GM19463 (cell line): ENCODE results near the gene CFAP221.
"Not testable (repeated sequence)": the region's sequence is repeated elsewhere in the genome, so short reads cannot be mapped to it uniquely, and the experiment has no call there.

Experiments used
- ATAC-seq: cut with Tn5 transposase; IDR thresholded peaks from one replicate; pipeline ENCODE4 v1.9.1; 2021; ENCODE audit warnings: mild to moderate bottlenecking, moderate library complexity; ENCODE audit not compliant: unreplicated experiment

CFAP221 gene

GRCh38 chr2:119583291-119583690, 39.0 kb downstream of the CFAP221 start:
- ATAC-seq, result no peak

GRCh38 chr2:119584469-119584868, 40.2 kb downstream of the CFAP221 start:
- ATAC-seq, result no peak

- no peak for ATAC-seq
These were observed 41.8 kb downstream of the CFAP221 start for GRCh38 chr2:119586085-119586484.

- no peak for ATAC-seq
These were observed 46.6 kb downstream of the CFAP221 start for GRCh38 chr2:119590873-119591272.

- ATAC-seq, result no peak
These were observed 47.3 kb downstream of the CFAP221 start for GRCh38 chr2:119591523-119591922.

- ATAC-seq, result no peak
These were observed 48.2 kb downstream of the CFAP221 start for GRCh38 chr2:119592436-119592835.

- ATAC-seq, result no peak
These were observed 52.4 kb downstream of the CFAP221 start for GRCh38 chr2:119596638-119597037.

- no peak for ATAC-seq
These were observed 54.5 kb downstream of the CFAP221 start for GRCh38 chr2:119598596-119599263.

GRCh38 chr2:119599384-119599783, 55.1 kb downstream of the CFAP221 start:
- ATAC-seq, result no peak

- ATAC-seq, result no peak
These were observed 60.8 kb downstream of the CFAP221 start for GRCh38 chr2:119605096-119605495.

GRCh38 chr2:119606674-119607073, 62.4 kb downstream of the CFAP221 start:
- no peak for ATAC-seq

GRCh38 chr2:119608553-119608952, 64.3 kb downstream of the CFAP221 start:
- ATAC-seq, result no peak

GRCh38 chr2:119609337-119609736, 65.1 kb downstream of the CFAP221 start:
- no peak for ATAC-seq

GRCh38 chr2:119614140-119614539, 69.9 kb downstream of the CFAP221 start:
- not testable (repeated sequence) for ATAC-seq

- no peak for ATAC-seq
These were observed 72.2 kb downstream of the CFAP221 start for GRCh38 chr2:119616421-119616820.

GRCh38 chr2:119617455-119617854, 73.2 kb downstream of the CFAP221 start:
- no peak for ATAC-seq

- not testable (repeated sequence) for ATAC-seq
These were observed 74.5 kb downstream of the CFAP221 start for GRCh38 chr2:119618725-119619124.

- no peak for ATAC-seq
These were observed 81.0 kb downstream of the CFAP221 start for GRCh38 chr2:119625226-119625625.

- no peak for ATAC-seq
These were observed 85.1 kb downstream of the CFAP221 start for GRCh38 chr2:119629323-119629825.

GRCh38 chr2:119630121-119630520, 85.9 kb downstream of the CFAP221 start:
- ATAC-seq, result peak; percentile 58

GRCh38 chr2:119637371-119637770, 93.1 kb downstream of the CFAP221 start:
- ATAC-seq, result no peak

- ATAC-seq, result no peak
These were observed 94.0 kb downstream of the CFAP221 start for GRCh38 chr2:119638246-119638645.
